ENCODE measurements around the gene LRRC45.

The LRRC45 gene

DNA sequence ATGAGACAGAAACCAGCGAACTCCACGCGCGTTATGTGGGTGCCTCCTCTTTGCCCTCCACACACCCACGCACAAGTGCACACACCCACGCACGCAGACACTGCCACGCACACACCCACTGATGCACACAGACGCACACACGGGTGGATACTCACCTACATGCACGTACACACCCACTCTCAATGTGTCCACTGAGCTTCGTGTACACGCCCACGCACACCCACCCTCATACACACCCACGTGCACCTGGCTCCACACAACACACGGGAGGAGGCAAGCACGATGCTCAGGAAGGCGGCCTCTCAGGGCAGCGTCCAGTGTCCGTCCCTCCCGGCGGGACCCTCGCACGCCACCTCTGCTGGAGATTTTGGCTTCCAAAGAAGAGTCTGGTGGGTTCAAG lies 24.3 kb downstream of the LRRC45 start:
- no peak overlapping the region for H3K4me3 ChIP-seq (ENCODE audit: low read depth, low read length)
- TF ChIP-seq, protein P1, sequence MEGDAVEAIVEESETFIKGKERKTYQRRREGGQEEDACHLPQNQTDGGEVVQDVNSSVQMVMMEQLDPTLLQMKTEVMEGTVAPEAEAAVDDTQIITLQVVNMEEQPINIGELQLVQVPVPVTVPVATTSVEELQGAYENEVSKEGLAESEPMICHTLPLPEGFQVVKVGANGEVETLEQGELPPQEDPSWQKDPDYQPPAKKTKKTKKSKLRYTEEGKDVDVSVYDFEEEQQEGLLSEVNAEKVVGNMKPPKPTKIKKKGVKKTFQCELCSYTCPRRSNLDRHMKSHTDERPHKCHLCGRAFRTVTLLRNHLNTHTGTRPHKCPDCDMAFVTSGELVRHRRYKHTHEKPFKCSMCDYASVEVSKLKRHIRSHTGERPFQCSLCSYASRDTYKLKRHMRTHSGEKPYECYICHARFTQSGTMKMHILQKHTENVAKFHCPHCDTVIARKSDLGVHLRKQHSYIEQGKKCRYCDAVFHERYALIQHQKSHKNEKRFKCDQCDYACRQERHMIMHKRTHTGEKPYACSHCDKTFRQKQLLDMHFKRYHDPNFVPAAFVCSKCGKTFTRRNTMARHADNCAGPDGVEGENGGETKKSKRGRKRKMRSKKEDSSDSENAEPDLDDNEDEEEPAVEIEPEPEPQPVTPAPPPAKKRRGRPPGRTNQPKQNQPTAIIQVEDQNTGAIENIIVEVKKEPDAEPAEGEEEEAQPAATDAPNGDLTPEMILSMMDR (IDR thresholded peaks at IDR 0.05; ENCODE audit: low read depth, low read length): no peak
- DNase-seq (ENCODE audit: low read depth, low spot score): no peak
- in situ Hi-C loops (cut with HindIII; ENCODE audit: low sequenced_read_pairs): no loop called here

DNA sequence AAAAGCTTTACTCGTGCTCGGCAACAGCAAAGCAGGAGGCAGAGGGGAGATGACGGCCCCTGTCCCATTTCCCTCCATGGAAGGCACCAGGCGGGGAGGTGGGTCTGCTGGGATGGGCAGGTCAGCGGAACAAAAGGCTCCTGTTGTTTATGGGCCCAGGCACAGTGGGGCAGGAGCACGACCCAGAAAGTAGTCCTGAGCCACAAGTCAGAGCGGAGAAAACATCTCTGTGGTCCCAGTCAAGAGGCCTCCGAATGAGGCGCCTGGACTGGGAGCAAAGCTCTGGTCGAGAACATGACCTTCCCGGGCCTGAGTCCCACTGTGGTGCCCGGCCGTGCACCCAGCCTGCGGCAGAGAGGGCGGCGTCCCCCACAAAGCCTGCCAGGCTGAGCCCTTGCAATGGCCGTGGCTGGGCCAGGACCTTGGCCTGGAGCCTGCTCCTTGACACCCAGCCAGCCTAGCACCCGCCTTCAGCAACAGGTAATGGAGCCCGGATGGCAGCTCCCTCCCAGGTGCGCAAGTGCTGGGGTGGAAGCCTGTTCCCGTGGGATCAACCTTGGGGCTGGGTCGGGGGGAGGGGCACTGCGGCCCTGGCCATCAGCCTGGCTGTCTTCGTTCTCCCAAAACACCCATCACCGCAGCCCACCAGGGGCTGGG lies 24.9 kb downstream of the LRRC45 start:
- no peak overlapping the region for H3K4me3 ChIP-seq (ENCODE audit: low read depth, low read length)
- in situ Hi-C loops (cut with HindIII; ENCODE audit: low sequenced_read_pairs): no loop called here
- no peak for DNase-seq (ENCODE audit: low read depth, low spot score)
- TF ChIP-seq, protein P1 (IDR thresholded peaks at IDR 0.05; ENCODE audit: low read depth, low read length): no peak

DNA sequence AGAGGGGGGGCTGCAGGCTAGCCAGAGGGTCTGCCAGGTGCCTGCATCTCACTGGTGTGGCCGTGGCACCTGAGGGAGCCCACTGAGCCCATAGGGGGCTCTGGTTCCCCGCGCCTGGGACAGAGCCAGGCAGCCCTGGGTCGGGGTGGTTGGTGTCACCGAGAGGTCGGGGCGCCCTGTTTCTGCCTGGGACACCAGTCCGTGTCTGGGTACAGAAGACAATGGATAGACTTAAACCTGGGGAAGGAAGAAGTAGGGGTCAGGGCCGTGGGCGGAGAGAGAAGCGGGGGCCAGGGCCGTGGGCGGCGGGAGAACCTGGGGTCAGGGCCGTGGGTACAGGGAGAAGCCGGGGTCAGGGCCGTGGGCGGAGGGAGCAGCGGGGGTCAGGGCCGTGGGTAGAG lies 25.5 kb downstream of the LRRC45 start:
- no peak for DNase-seq (ENCODE audit: low read depth, low spot score)
- in situ Hi-C loops (cut with HindIII; ENCODE audit: low sequenced_read_pairs): no loop called here
- TF ChIP-seq, protein P1 (IDR thresholded peaks at IDR 0.05; ENCODE audit: low read depth, low read length): no peak
- no peak overlapping the region for H3K4me3 ChIP-seq (ENCODE audit: low read depth, low read length)

DNA sequence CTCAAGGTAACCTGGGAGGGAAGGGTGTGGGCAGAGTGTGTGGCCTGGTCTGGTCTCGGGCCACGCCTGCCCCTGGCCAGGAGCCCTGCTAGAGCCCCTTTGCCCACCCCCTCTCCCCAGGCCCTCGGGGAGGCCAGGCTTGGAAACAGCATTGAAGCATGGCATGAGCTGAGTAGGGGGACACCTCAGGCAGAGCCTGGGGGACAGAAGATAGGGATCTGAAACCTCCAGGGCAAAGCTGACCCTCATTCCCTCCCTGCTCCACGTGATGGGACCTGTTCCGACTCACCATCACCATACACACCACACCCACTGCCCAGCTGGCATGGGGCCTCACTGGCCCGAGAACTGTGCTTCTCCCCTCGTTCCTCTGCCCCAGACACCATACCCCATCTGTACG lies 26.0 kb downstream of the LRRC45 start:
- TF ChIP-seq, protein P1 (IDR thresholded peaks at IDR 0.05; ENCODE audit: low read depth, low read length): no peak
- DNase-seq (ENCODE audit: low read depth, low spot score): no peak
- no peak overlapping the region for H3K4me3 ChIP-seq (ENCODE audit: low read depth, low read length)
- in situ Hi-C loops (cut with HindIII; ENCODE audit: low sequenced_read_pairs): no loop called here

DNA sequence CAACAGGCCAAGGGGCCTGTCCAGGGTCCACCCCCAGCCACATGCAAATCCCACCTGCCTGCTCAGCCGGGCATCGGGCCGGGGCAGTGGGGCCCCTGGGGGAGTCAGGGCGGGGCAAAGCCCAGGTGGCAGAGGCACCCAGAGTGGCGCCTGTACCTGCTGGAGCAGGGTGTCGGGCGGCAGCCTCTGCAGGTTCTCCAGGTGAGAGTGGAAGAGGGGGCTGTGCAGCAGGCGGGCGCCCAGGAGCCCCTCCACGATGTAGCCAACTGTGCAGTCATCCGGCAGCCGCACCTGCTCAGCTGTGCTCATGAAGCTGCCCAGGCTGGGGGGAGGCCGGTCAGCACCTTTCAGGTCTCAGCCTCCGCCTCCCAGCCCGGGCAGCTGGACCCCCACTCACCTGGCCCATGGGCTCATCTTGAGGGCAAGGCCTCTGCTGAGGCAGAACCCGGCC lies 26.4 kb downstream of the LRRC45 start:
- TF ChIP-seq, protein P1 (IDR thresholded peaks at IDR 0.05; ENCODE audit: low read depth, low read length): no peak
- H3K4me3 ChIP-seq (ENCODE audit: low read depth, low read length): no peak overlapping the region
- in situ Hi-C loops (cut with HindIII; ENCODE audit: low sequenced_read_pairs): no loop called here
- DNase-seq (ENCODE audit: low read depth, low spot score): no peak

DNA sequence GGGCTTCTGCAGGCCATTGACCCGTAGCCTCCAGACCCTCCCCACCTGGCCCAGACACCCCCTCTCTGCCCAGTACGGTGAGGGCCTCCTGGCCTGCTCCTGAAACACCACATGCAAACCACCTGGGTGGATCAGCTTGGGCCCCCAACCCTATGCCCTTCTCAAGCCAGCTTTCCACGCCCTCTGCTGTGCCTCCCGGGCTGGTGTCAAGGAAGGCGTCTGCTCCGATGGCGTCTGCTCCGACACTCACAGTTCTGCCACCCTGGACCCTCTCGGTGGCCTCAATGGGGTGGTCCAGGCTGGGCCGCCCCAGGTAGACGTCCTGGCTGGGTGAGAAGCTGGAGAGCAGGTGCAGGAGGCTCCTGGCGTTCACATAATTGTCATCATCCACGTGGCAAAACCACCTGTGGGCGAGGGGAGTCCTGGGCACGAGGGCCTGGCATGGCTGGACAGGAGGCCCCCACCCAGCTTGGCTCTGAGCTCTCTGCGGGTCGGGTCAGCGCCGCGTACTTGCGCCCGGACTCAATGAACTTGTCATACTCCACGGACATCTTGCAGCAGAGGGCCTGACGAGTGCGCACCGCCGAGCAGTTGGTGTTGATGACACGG lies 27.2 kb downstream of the LRRC45 start:
- TF ChIP-seq, protein P1 (IDR thresholded peaks at IDR 0.05; ENCODE audit: low read depth, low read length): no peak
- no peak for DNase-seq (ENCODE audit: low read depth, low spot score)
- in situ Hi-C loops (cut with HindIII; ENCODE audit: low sequenced_read_pairs): no loop called here
- H3K4me3 ChIP-seq (ENCODE audit: low read depth, low read length): peak overlapping the region; percentile 76
